K562 (cell line): Measurements from ENCODE around the gene ZRANB3. TPM values are rescaled to one million over a fixed set of nuclear protein-coding genes. Genes with fewer than 3 reads are reported as not detected.

ENCODE experiments used
- ATAC-seq: fragments of 200-7000 bp; cut with Tn5 transposase; 3 replicates; pipeline ENCODE4 v1.9.1; 2020; ENCODE audit warnings: moderate library complexity
- BruUV-seq: library from RNA; stranded (reverse); fragments of 400-500 nt; replicated peaks from 2 replicates; lab custom pipeline; 2021; lab: Mats Ljungman, UMichigan
- CTCF ChIA-PET: fragments of 300-600 bp; formaldehyde crosslinking; extraction: SDS; loops from one replicate; lab custom pipeline; 2021; ENCODE audit warnings: low intra/inter-chr PET ratio; lab: Yijun Ruan, JAX
- POLR2A ChIA-PET: fragments of 300-600, 350-650 bp; sonication (Branson Sonifier 250); formaldehyde crosslinking; extraction: SDS; loops from one replicate; lab custom pipeline; 2021; ENCODE audit warnings: antibody characterized with exemption, inconsistent platforms; lab: Yijun Ruan, JAX
- DNase-seq, 4 experiments: peaks; one replicate each; pipeline versions ENCODE4 v3.0.0 to v3.0.0-alpha.2; 2011 to 2018; ENCODE audit warnings: low spot score in 3 of 4, mixed read lengths in 3 of 4; ENCODE audit errors: extremely low read depth in 1 of 4
- FAIRE-seq: peaks from 2 replicates; lab custom pipeline; 2011; peaks lifted over from hg19 to GRCh38; lab: Jason Lieb, UNC
- H2AFZ ChIP-seq: 2 replicates; pipeline ENCODE4 v1.6.0; 2011; ENCODE audit warnings: low read depth, low read length, control low read depth, inconsistent platforms
- H3K27ac ChIP-seq: fragments of 200-600 bp; 3 replicates; pipeline ENCODE4 v1.8.0; 2011; ENCODE audit warnings: low read depth, mild to moderate bottlenecking, control low read depth, inconsistent platforms, low read length, moderate library complexity, mixed read lengths; ENCODE audit errors: extremely low read depth
- H3K27me3 ChIP-seq, 2 experiments: fragments of 300-600 bp in 1 of 2; 2 replicates in 1 of 2; 3 replicates in 1 of 2; pipeline versions ENCODE4 v1.6.0 to v1.8.0; 2011; ENCODE audit warnings: inconsistent platforms in 2 of 2, low read length in 2 of 2, mild to moderate bottlenecking in 1 of 2, mixed read lengths in 1 of 2, moderate library complexity in 1 of 2; ENCODE audit not compliant: control insufficient read depth in 2 of 2, insufficient read depth in 2 of 2
- H3K36me3 ChIP-seq: fragments of 300-600 bp; 3 replicates; pipeline ENCODE4 v1.8.0; 2011; ENCODE audit warnings: mild to moderate bottlenecking, low read length, inconsistent platforms; ENCODE audit not compliant: control insufficient read depth, insufficient read depth
- H3K4me1 ChIP-seq, 2 experiments: fragments of 200-600 bp in 1 of 2; replicated peaks in 1 of 2; 2 replicates in 1 of 2; 3 replicates in 1 of 2; pipeline versions ENCODE4 v1.5.1 to v1.8.0; 2011; ENCODE audit warnings: inconsistent platforms in 2 of 2, low read length in 2 of 2, mild to moderate bottlenecking in 1 of 2, mixed read lengths in 1 of 2, moderate library complexity in 1 of 2; ENCODE audit not compliant: control insufficient read depth in 2 of 2, insufficient read depth in 2 of 2
- H3K4me2 ChIP-seq: 2 replicates; pipeline ENCODE4 v1.6.1; 2011; ENCODE audit warnings: low read length, control low read depth, inconsistent platforms, mixed read lengths; ENCODE audit not compliant: insufficient read depth
- H3K4me3 ChIP-seq: fragments of 200-600 bp; sonication (generic), shearing (Covaris generic); 2 replicates; pipeline ENCODE4 v1.5.1; 2016; ENCODE audit warnings: control low read depth, inconsistent platforms
- H3K79me2 ChIP-seq: fragments of 200-600 bp; 3 replicates; pipeline ENCODE4 v1.8.0; 2011; ENCODE audit warnings: low read length, inconsistent platforms; ENCODE audit not compliant: control insufficient read depth, insufficient read depth
- H3K9ac ChIP-seq, 2 experiments: 2 replicates each; pipeline versions ENCODE4 v1.6.0 to v1.6.1; 2011; ENCODE audit warnings: low read depth in 2 of 2, low read length in 2 of 2, control low read depth in 1 of 2, inconsistent platforms in 1 of 2, mild to moderate bottlenecking in 1 of 2, mixed read lengths in 1 of 2; ENCODE audit not compliant: insufficient read depth in 1 of 2
- H3K9me1 ChIP-seq: one replicate; pipeline ENCODE4 v1.6.0; 2011; ENCODE audit warnings: inconsistent platforms, mild to moderate bottlenecking, low read length, moderate library complexity; ENCODE audit not compliant: control insufficient read depth, insufficient read depth
- H3K9me3 ChIP-seq: replicated peaks from 2 replicates; pipeline ENCODE4 v1.5.1; 2011; ENCODE audit warnings: low read depth, low read length, inconsistent platforms; ENCODE audit not compliant: control insufficient read depth, insufficient read depth
- H4K20me1 ChIP-seq: replicated peaks from 2 replicates; pipeline ENCODE4 v1.6.1; 2011; ENCODE audit warnings: low read length, inconsistent platforms, mixed read lengths; ENCODE audit not compliant: control insufficient read depth, insufficient read depth
- BRCA1 ChIP-seq, 2 experiments: fragments of 450-650 bp in 1 of 2; sonication (generic) in 1 of 2; formaldehyde crosslinking in 1 of 2; IDR thresholded peaks; 2 replicates each; pipeline versions ENCODE4 v1.5.0 to v1.6.1; 2017 to 2020; ENCODE audit warnings: mild to moderate bottlenecking in 1 of 2, missing genetic modification reagents in 1 of 2
- EHMT2 ChIP-seq: fragments of 450-650 bp; IDR thresholded peaks from 2 replicates; pipeline ENCODE4 v1.6.1; 2018; ENCODE audit warnings: antibody characterized with exemption
- GTF2B ChIP-seq: IDR thresholded peaks from 2 replicates; pipeline ENCODE4 v1.6.1; 2011; ENCODE audit not compliant: insufficient read length; ENCODE audit errors: extremely low read depth
- KDM4B ChIP-seq, 2 experiments: fragments of 450-650 bp in 1 of 2; sonication (generic) in 1 of 2; IDR thresholded peaks; 2 replicates each; pipeline ENCODE4 v1.6.1; 2016 to 2017; ENCODE audit warnings: borderline replicate concordance in 2 of 2, antibody characterized with exemption in 1 of 2, low read depth in 1 of 2, mild to moderate bottlenecking in 1 of 2
- PRPF4 ChIP-seq: fragments of 200-400 bp; formaldehyde crosslinking; IDR thresholded peaks from one replicate; pipeline ENCODE4 v1.6.1; 2017; ENCODE audit warnings: low read length, low read depth, mild to moderate bottlenecking; ENCODE audit not compliant: insufficient read depth, poor library complexity, severe bottlenecking
- RBBP5 ChIP-seq: fragments of 200-600 bp; sonication (generic); IDR thresholded peaks from 2 replicates; pipeline ENCODE4 v1.6.1; 2012; ENCODE audit warnings: borderline replicate concordance, mild to moderate bottlenecking, low read length, control low read depth, inconsistent platforms; ENCODE audit not compliant: insufficient read depth, poor library complexity, severe bottlenecking
- ZNF124 ChIP-seq: sonication (generic); formaldehyde crosslinking; IDR thresholded peaks from 2 replicates; pipeline ENCODE4 v1.8.1; 2022; ENCODE audit warnings: missing genetic modification reagents
- ZNF232 ChIP-seq: sonication (generic); formaldehyde crosslinking; IDR thresholded peaks from 2 replicates; pipeline ENCODE4 v1.8.0; 2022; ENCODE audit warnings: mild to moderate bottlenecking, missing genetic modification reagents
- WGBS: fragments of 100-300 bp; shearing (Covaris generic); methylation state at CpG from one replicate; pipeline ENCODE4 v1.1.6; 2016; ENCODE audit warnings: low coverage, mixed read lengths; ENCODE audit not compliant: insufficient coverage; ENCODE audit errors: missing lambda C conversion rate; 5-methylcytosine and 5-hydroxymethylcytosine counted together
- in situ Hi-C: fragments of 300-500 bp; cut with MboI; formaldehyde crosslinking; loops from 4 replicates; pipeline ENCODE4 v1.15.0; 2018; ENCODE audit warnings: inconsistent platforms, mixed read lengths
- intact Hi-C: fragments of 100-400 bp; cut with micrococcal nuclease; formaldehyde crosslinking; loops from 2 replicates; pipeline ENCODE4 v1.14.2; 2022
- polyA plus RNA-seq, 8 experiments: library from polyadenylated mRNA; depleted of rRNA in 4 of 8; stranded (reverse) in 5 of 8; unstranded in 3 of 8; fragments of >200 nt; fragmentation: Nextera tagmentation in 2 of 8; fragmentation: Illumina TruSeq in 1 of 8; extraction: Ambion mirVana in 2 of 8; extraction: Trizol in 1 of 8; gene quantifications; 2 replicates each; pipeline versions ENCODE4 v1.2.1 to v1.2.3, GENCODE V29; 2011 to 2014; ENCODE audit warnings: inconsistent platforms in 1 of 8, missing spikeins in 1 of 8
- total RNA-seq, 7 experiments: library from RNA; depleted of rRNA in 6 of 7; stranded (reverse); fragments of >200 nt in 6 of 7; fragmentation: Illumina TruSeq in 2 of 7; extraction: Trizol in 2 of 7; gene quantifications; 2 replicates each; pipeline versions ENCODE4 v1.2.1 to v1.2.3, GENCODE V29; 2011 to 2021; ENCODE audit warnings: low replicate concordance in 1 of 7
- TF ChIP-seq, protein P1 (sequence below): fragments of 450-650 bp; formaldehyde crosslinking; IDR thresholded peaks from 2 replicates; pipeline ENCODE4 v1.4.0; 2022; ENCODE audit warnings: missing genetic modification characterization
- TF ChIP-seq, protein P2 (sequence below): sonication (generic); IDR thresholded peaks from 2 replicates; pipeline ENCODE4 v1.6.1; 2016
- TF ChIP-seq, protein P3 (sequence below): fragments of 250-450 bp; sonication (Bioruptor Pico); IDR thresholded peaks from 2 replicates; pipeline ENCODE4 v1.5.0; 2020; ENCODE audit warnings: mild to moderate bottlenecking, borderline replicate concordance

The ZRANB3 gene
- total and polyA plus RNA-seq, 9 of the 15 experiments (the other 6 are each of a cell fraction or from before 2014, with no cell fraction given), result 8.6 to 21.3 (median 14.7) TPM

DNA sequence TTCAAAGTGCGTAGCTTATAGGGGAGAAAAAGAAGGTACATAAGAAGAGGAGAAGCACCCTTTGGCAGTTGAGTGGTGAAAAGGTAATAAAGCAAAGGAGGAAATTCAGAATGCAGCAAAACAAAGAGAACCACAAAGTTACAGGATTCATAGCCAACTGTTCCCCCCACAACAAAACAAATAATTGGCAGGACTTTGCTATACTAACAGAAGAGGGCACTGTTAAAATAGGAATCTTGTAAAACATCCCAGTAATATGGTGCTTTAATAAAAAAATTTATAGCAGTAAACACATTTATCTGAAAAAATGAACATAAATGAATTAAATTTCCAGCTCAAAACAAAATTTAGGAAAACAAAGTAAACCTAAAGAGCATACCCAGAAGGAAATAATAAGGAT, 42.6 kb upstream of the ZRANB3 start:
- Histone ChIP-seq H3K9me1 (no peaks in the 10 kb centered on the region), H3K4me3 (no peak overlapping the region), H3K9ac (no peak overlapping the region), H3K36me3 (peaks cover 16% of the 10 kb centered on the region; the same call in 1 of the 3 replicates), H3K4me1 (no peaks in the 10 kb centered on the region), H3K27ac (no peak overlapping the region), H3K9me3 (no peaks in the 10 kb centered on the region), H4K20me1 (no peaks in the 10 kb centered on the region), H3K4me2 (no peak overlapping the region), H2AFZ (no peak overlapping the region), H3K27me3 (no peaks in the 10 kb centered on the region), H3K79me2 (no peaks in the 10 kb centered on the region)
- FAIRE-seq (peak; percentile 49), DNase-seq (no peak), ATAC-seq (no peak)
- CTCF ChIA-PET, result no interaction called here
- intact Hi-C loops (no loop called here), in situ Hi-C loops (no loop called here)
- BruUV-seq, result no TSS peak
- POLR2A ChIA-PET, result interaction anchor here (1.0 to 1.1 kb wide), 2 partner anchors 12 to 24 kb away, joined by 3 to 4 read pairs; no protein-coding TSS in a partner anchor
- WGBS, result 100% methylated on average over 1 of the region's 1 CpG
- TF ChIP-seq RBBP5 (no peak), KDM4B (IDR thresholded peaks at IDR 0.05; ENCODE audit: borderline replicate concordance in 2 of 2, low read depth in 1 of 2) (no peak), ZNF232 (CRISPR knock-in tag) (no peak), PRPF4 (no peak), ZNF124 (CRISPR knock-in tag) (no peak), GTF2B (no peak), BRCA1 (IDR thresholded peaks at IDR 0.05) (no peak), BRCA1 (CRISPR knock-in tag; IDR thresholded peaks at IDR 0.05) (no peak), EHMT2 (no peak)
- TF ChIP-seq, protein P1, sequence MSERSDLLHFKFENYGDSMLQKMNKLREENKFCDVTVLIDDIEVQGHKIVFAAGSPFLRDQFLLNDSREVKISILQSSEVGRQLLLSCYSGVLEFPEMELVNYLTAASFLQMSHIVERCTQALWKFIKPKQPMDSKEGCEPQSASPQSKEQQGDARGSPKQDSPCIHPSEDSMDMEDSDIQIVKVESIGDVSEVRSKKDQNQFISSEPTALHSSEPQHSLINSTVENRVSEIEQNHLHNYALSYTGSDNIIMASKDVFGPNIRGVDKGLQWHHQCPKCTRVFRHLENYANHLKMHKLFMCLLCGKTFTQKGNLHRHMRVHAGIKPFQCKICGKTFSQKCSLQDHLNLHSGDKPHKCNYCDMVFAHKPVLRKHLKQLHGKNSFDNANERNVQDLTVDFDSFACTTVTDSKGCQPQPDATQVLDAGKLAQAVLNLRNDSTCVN (CRISPR knock-in tag), result no peak
- TF ChIP-seq, protein P2, sequence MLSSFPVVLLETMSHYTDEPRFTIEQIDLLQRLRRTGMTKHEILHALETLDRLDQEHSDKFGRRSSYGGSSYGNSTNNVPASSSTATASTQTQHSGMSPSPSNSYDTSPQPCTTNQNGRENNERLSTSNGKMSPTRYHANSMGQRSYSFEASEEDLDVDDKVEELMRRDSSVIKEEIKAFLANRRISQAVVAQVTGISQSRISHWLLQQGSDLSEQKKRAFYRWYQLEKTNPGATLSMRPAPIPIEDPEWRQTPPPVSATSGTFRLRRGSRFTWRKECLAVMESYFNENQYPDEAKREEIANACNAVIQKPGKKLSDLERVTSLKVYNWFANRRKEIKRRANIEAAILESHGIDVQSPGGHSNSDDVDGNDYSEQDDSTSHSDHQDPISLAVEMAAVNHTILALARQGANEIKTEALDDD, result no peak
- TF ChIP-seq, protein P3, sequence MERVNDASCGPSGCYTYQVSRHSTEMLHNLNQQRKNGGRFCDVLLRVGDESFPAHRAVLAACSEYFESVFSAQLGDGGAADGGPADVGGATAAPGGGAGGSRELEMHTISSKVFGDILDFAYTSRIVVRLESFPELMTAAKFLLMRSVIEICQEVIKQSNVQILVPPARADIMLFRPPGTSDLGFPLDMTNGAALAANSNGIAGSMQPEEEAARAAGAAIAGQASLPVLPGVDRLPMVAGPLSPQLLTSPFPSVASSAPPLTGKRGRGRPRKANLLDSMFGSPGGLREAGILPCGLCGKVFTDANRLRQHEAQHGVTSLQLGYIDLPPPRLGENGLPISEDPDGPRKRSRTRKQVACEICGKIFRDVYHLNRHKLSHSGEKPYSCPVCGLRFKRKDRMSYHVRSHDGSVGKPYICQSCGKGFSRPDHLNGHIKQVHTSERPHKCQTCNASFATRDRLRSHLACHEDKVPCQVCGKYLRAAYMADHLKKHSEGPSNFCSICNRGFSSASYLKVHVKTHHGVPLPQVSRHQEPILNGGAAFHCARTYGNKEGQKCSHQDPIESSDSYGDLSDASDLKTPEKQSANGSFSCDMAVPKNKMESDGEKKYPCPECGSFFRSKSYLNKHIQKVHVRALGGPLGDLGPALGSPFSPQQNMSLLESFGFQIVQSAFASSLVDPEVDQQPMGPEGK (CRISPR knock-in tag), result no peak
